HL-60 (cell line): ENCODE measurements around the gene CNRIP1.

ENCODE experiments used
- DNase-seq, 2 experiments: peaks; one replicate each; pipeline ENCODE4 v3.0.0-alpha.2; 2010 to 2020; ENCODE audit warnings: low read depth in 1 of 2, low spot score in 1 of 2
- H3K27ac ChIP-seq: fragments of 250-450 bp; sonication (Bioruptor Pico); replicated peaks from 2 replicates; pipeline ENCODE4 v1.5.1; 2020; ENCODE audit warnings: mild to moderate bottlenecking, moderate library complexity
- H3K27me3 ChIP-seq: fragments of 250-450 bp; sonication (Bioruptor Pico); 2 replicates; pipeline ENCODE4 v1.5.1; 2021; ENCODE audit warnings: mild to moderate bottlenecking, moderate library complexity; ENCODE audit not compliant: insufficient read depth, poor library complexity, severe bottlenecking
- H3K4me3 ChIP-seq: replicated peaks from 2 replicates; pipeline ENCODE4 v1.5.1; 2011; ENCODE audit warnings: mild to moderate bottlenecking, control low read depth, low read length; ENCODE audit not compliant: insufficient read depth
- GABPA ChIP-seq: IDR thresholded peaks from 2 replicates; pipeline ENCODE4 v1.6.1; 2012; ENCODE audit warnings: low read depth
- POLR2AphosphoS5 ChIP-seq: IDR thresholded peaks from 2 replicates; pipeline ENCODE4 v1.6.1; 2012; ENCODE audit warnings: low read depth
- SPI1 ChIP-seq: IDR thresholded peaks from 2 replicates; pipeline ENCODE4 v1.6.1; 2012; ENCODE audit warnings: low read depth, mild to moderate bottlenecking, borderline replicate concordance
- TF ChIP-seq, protein P1 (sequence below): IDR thresholded peaks from 2 replicates; pipeline ENCODE4 v1.6.1; 2012; ENCODE audit warnings: low read depth; ENCODE audit not compliant: insufficient replicate concordance
- TF ChIP-seq, protein P2 (sequence below): IDR thresholded peaks from one replicate; pipeline ENCODE4 v1.5.1; 2011; ENCODE audit warnings: low read length, control low read depth, inconsistent platforms; ENCODE audit not compliant: insufficient read depth

CNRIP1 gene

DNA sequence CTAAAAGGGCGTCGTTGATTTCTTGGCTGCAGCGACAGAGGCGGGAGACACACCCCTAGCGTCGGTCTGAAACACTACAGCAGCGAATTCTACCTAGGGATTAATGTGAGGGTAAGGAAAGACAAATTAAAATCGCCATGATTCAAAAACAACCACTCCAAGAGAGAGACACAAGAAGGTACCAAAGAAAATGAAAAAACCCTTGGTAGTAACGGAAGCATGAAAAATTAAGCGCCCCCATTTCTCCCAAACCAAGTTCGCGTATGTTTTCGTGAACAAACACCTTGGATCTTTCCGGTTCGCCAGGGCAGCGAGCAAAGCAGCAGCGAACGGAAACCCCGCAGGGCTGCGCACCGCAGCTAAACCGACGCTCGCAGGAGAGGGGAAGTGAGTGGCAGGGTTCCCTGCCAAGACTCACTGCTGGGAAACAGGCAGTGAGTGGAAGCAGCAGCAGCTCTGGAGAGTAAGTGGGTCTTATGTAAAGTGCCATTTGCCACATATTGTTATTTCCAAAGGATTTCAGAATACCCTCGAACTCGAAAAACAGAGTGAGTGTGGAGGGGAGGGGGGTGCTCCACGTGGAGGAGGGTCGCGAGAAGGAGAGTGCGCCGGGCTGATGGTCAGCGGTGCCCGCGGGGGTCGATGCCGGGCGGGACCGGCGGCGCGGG lies 68.4 kb downstream of the CNRIP1 start:
- no peaks in the 10 kb centered on the region for H3K27me3 ChIP-seq
- peak in 1 of 2 experiments; percentile 88 for DNase-seq
- H3K4me3 ChIP-seq: peak overlapping the region; percentile 78
- TF ChIP-seq GABPA: peak; percentile 44; the same call in 1 of the 2 replicates
- TF ChIP-seq, protein P1, sequence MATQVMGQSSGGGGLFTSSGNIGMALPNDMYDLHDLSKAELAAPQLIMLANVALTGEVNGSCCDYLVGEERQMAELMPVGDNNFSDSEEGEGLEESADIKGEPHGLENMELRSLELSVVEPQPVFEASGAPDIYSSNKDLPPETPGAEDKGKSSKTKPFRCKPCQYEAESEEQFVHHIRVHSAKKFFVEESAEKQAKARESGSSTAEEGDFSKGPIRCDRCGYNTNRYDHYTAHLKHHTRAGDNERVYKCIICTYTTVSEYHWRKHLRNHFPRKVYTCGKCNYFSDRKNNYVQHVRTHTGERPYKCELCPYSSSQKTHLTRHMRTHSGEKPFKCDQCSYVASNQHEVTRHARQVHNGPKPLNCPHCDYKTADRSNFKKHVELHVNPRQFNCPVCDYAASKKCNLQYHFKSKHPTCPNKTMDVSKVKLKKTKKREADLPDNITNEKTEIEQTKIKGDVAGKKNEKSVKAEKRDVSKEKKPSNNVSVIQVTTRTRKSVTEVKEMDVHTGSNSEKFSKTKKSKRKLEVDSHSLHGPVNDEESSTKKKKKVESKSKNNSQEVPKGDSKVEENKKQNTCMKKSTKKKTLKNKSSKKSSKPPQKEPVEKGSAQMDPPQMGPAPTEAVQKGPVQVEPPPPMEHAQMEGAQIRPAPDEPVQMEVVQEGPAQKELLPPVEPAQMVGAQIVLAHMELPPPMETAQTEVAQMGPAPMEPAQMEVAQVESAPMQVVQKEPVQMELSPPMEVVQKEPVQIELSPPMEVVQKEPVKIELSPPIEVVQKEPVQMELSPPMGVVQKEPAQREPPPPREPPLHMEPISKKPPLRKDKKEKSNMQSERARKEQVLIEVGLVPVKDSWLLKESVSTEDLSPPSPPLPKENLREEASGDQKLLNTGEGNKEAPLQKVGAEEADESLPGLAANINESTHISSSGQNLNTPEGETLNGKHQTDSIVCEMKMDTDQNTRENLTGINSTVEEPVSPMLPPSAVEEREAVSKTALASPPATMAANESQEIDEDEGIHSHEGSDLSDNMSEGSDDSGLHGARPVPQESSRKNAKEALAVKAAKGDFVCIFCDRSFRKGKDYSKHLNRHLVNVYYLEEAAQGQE: peak; percentile 34
- TF ChIP-seq, protein P2, sequence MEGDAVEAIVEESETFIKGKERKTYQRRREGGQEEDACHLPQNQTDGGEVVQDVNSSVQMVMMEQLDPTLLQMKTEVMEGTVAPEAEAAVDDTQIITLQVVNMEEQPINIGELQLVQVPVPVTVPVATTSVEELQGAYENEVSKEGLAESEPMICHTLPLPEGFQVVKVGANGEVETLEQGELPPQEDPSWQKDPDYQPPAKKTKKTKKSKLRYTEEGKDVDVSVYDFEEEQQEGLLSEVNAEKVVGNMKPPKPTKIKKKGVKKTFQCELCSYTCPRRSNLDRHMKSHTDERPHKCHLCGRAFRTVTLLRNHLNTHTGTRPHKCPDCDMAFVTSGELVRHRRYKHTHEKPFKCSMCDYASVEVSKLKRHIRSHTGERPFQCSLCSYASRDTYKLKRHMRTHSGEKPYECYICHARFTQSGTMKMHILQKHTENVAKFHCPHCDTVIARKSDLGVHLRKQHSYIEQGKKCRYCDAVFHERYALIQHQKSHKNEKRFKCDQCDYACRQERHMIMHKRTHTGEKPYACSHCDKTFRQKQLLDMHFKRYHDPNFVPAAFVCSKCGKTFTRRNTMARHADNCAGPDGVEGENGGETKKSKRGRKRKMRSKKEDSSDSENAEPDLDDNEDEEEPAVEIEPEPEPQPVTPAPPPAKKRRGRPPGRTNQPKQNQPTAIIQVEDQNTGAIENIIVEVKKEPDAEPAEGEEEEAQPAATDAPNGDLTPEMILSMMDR: peak; percentile 41
- peak; percentile 82 for TF ChIP-seq POLR2AphosphoS5
- TF ChIP-seq SPI1: peak; percentile 96
- peak overlapping the region; percentile 97 for H3K27ac ChIP-seq

DNA sequence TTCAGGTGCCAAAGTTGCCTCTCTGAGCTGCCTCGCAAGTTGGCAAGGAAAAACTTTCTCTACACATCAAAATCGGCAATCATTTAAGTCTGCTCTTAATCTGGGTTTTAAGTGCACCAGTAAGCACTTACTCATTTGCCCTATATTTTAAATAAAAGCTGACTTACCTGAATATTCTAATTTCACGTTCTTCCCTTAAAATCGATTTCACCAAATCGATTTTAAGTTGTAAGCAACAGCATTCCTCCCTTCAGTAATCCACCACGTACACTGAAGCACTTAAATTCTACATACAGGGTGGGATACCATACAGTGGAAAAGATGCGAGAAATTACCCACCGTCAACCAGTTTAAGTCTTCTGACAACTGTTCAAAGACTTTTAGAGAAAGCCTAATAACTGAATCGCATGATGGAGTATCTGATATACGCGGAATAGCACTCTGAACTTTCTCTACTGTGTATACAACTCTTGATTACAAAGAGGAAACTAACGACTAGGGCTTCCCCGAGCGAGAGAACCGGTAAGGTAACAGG lies 69.0 kb downstream of the CNRIP1 start:
- no peak for DNase-seq
- Histone ChIP-seq H3K4me3 (peak overlapping the region; percentile 78), H3K27ac (peak overlapping the region; percentile 97), H3K27me3 (no peaks in the 10 kb centered on the region)
- no peak for TF ChIP-seq GABPA
- TF ChIP-seq SPI1: no peak
- no peak for TF ChIP-seq POLR2AphosphoS5
- TF ChIP-seq, protein P2: no peak
- TF ChIP-seq, protein P1: no peak

DNA sequence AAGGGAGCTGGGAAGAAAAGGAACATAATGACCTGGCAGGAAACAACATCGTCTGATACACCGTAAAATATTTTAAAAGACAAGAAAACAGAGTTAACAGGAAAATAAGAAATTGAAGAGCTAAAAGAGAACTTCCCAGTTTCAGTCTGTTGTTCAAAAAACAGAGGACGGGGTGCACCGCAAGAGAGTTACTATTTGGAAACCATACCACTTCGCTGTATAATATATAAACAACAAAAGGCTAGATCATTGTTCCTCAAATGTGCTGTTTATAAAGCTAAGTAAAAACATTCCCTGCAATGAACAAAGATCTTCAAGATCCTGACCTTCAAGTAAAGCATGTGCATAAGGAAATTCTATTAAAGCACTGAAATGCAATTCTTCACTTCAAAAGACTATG lies 69.6 kb downstream of the CNRIP1 start:
- peak in 1 of 2 experiments; percentile 31 for DNase-seq
- no peaks in the 10 kb centered on the region for H3K27me3 ChIP-seq
- peak overlapping the region; percentile 78 for H3K4me3 ChIP-seq
- H3K27ac ChIP-seq: peak overlapping the region; percentile 97
- no peak for TF ChIP-seq SPI1
- TF ChIP-seq, protein P2: no peak
- TF ChIP-seq GABPA: no peak
- TF ChIP-seq, protein P1: no peak
- no peak for TF ChIP-seq POLR2AphosphoS5
